DND-41 (cell line): Measurements from ENCODE around the gene NPTXR.

Source experiments
- ATAC-seq: fragments of 200-7000 bp; cut with Tn5 transposase; 3 replicates; pipeline ENCODE4 v1.9.1; 2021; ENCODE audit warnings: low read depth; ENCODE audit not compliant: insufficient read depth
- DNase-seq: peaks from one replicate; pipeline ENCODE4 v3.0.0-alpha.2; 2020
- H2AFZ ChIP-seq: 2 replicates; pipeline ENCODE4 v1.6.0; 2012; ENCODE audit warnings: low read depth, low read length
- H3K27ac ChIP-seq: 2 replicates; pipeline ENCODE4 v1.5.1; 2012; ENCODE audit warnings: low read length, inconsistent platforms
- H3K27me3 ChIP-seq: fragments of 200-600 bp; sonication (generic); 2 replicates; pipeline ENCODE4 v1.6.0; 2012; ENCODE audit warnings: low read length, mild to moderate bottlenecking, inconsistent platforms; ENCODE audit not compliant: insufficient read depth, poor library complexity
- H3K36me3 ChIP-seq: 2 replicates; pipeline ENCODE4 v1.5.1; 2012; ENCODE audit warnings: low read length, inconsistent platforms; ENCODE audit not compliant: insufficient read depth
- H3K4me1 ChIP-seq: 2 replicates; pipeline ENCODE4 v1.5.1; 2012; ENCODE audit warnings: mild to moderate bottlenecking, low read length; ENCODE audit not compliant: insufficient read depth
- H3K4me2 ChIP-seq: 2 replicates; pipeline ENCODE4 v1.6.0; 2012; ENCODE audit warnings: mild to moderate bottlenecking, moderate library complexity, low read length, inconsistent platforms; ENCODE audit not compliant: insufficient read depth
- H3K4me3 ChIP-seq, 2 experiments: fragments of 200-600 bp in 1 of 2; shearing (Covaris generic) in 1 of 2; 2 replicates each; pipeline ENCODE4 v1.5.1; 2012 to 2016; ENCODE audit warnings: inconsistent platforms in 2 of 2, low read length in 2 of 2, mild to moderate bottlenecking in 2 of 2, low read depth in 1 of 2, moderate library complexity in 1 of 2
- H3K79me2 ChIP-seq: 2 replicates; pipeline ENCODE4 v1.6.0; 2012; ENCODE audit warnings: low read length, inconsistent platforms; ENCODE audit not compliant: insufficient read depth
- H3K9ac ChIP-seq: 2 replicates; pipeline ENCODE4 v1.6.0; 2012; ENCODE audit warnings: low read depth, mild to moderate bottlenecking, inconsistent platforms, low read length, moderate library complexity
- H3K9me3 ChIP-seq: 2 replicates; pipeline ENCODE4 v1.5.1; 2012; ENCODE audit warnings: low read length, moderate library complexity, mild to moderate bottlenecking, inconsistent platforms; ENCODE audit not compliant: insufficient read depth, severe bottlenecking
- H4K20me1 ChIP-seq: 2 replicates; pipeline ENCODE4 v1.6.0; 2012; ENCODE audit warnings: low read length; ENCODE audit not compliant: insufficient read depth
- EZH2 ChIP-seq: IDR thresholded peaks from 3 replicates; pipeline ENCODE4 v1.6.1; 2012; ENCODE audit warnings: borderline replicate concordance, low read depth, mild to moderate bottlenecking, moderate library complexity, low read length, inconsistent platforms; ENCODE audit not compliant: severe bottlenecking
- TF ChIP-seq, protein P1 (sequence below): IDR thresholded peaks from 2 replicates; pipeline ENCODE4 v1.5.1; 2012; ENCODE audit warnings: borderline replicate concordance, low read length, moderate library complexity, mild to moderate bottlenecking; ENCODE audit not compliant: poor library complexity, severe bottlenecking; ENCODE audit errors: extremely low read depth

The NPTXR gene

DNA sequence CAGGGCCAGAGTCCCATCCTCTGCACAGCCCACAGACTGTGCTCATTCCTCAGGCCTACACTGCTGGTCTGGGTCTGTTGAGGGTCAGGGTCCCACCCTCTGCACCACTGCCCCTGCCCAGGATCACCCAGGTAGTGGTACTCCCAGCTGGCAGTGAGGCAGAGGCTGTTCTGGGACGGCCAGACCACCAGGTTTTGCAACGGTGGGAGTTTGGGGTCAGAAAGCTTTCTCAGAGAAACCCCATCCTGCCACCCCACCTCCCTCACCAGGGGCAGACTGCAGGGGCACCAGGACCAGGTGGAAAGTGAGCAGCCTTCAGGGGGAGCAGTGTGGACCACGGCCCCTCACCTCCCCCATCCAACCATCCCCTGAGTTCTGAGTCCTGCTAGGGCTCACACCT lies 10.8 kb downstream of the NPTXR start:
- Histone ChIP-seq H3K9me3 (no peaks in the 10 kb centered on the region), H3K27me3 (no peaks in the 10 kb centered on the region), H2AFZ (no peak overlapping the region), H4K20me1 (peaks cover 7% of the 10 kb centered on the region; the same call in 1 of the 2 replicates), H3K4me3 (no peak overlapping the region), H3K36me3 (no peaks in the 10 kb centered on the region), H3K4me1 (no peaks in the 10 kb centered on the region), H3K4me2 (no peak overlapping the region), H3K27ac (no peak overlapping the region), H3K9ac (no peak overlapping the region), H3K79me2 (no peaks in the 10 kb centered on the region)
- TF ChIP-seq EZH2, result no peak
- TF ChIP-seq, protein P1, sequence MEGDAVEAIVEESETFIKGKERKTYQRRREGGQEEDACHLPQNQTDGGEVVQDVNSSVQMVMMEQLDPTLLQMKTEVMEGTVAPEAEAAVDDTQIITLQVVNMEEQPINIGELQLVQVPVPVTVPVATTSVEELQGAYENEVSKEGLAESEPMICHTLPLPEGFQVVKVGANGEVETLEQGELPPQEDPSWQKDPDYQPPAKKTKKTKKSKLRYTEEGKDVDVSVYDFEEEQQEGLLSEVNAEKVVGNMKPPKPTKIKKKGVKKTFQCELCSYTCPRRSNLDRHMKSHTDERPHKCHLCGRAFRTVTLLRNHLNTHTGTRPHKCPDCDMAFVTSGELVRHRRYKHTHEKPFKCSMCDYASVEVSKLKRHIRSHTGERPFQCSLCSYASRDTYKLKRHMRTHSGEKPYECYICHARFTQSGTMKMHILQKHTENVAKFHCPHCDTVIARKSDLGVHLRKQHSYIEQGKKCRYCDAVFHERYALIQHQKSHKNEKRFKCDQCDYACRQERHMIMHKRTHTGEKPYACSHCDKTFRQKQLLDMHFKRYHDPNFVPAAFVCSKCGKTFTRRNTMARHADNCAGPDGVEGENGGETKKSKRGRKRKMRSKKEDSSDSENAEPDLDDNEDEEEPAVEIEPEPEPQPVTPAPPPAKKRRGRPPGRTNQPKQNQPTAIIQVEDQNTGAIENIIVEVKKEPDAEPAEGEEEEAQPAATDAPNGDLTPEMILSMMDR, result no peak
- ATAC-seq, result no peak
- DNase-seq, result no peak

DNA sequence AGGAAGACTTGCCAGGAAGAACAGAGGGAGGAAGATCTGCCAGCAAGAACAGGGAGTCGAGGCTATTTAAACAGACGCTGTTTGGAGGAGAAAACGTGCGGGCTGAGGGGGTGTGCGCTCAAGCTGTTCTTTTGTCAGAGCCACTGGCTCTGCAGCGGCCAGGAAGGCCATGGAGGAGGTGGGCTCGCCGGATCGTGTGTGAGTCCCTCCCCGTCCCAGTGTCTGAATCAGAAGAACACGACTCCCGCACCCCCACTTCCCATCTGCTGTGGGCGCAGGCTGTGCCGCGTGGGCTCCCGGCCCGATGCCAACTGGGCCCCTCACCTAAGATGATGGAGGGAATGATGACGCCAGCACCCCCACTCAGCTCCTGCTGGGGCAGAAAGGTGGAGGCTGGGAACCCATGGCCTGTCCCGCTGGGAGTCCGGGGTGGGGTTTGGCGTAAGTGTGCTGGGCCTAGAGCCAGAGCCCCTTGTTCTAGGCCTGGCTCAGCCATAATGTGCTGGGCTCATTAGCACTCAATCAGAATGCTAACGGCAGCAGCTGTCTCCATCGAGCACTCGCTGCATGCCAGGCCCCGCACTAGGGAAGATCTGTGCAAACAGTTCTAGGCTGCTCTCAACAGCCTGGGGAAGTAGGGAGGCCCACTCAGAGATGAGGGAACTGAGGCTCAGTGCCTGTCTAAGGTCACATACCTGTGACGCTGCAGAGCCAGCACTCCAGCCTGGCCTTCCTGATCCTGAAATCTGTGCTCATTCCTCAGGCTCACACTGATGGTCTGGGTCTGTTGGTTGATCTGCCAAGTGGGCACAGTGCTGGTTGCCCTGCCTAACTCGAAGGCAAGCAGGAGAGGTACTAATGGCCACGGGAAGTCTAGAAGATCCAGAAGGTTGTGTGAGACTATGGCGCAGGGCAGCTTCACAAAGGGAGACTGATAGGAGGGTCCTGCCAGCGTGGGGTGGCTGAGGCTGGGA lies 11.5 kb downstream of the NPTXR start:
- no peak for TF ChIP-seq EZH2
- TF ChIP-seq, protein P1, result no peak
- no peaks in the 10 kb centered on the region for H3K4me1 ChIP-seq
- no peaks in the 10 kb centered on the region for H3K9me3 ChIP-seq
- DNase-seq (no peak), ATAC-seq (no peak)
- no peaks in the 10 kb centered on the region for H3K27me3 ChIP-seq
- H3K9ac ChIP-seq, result no peak overlapping the region
- H3K36me3 ChIP-seq, result no peaks in the 10 kb centered on the region
- H2AFZ ChIP-seq, result no peak overlapping the region
- H3K4me3 ChIP-seq, result no peak overlapping the region
- no peak overlapping the region for H3K27ac ChIP-seq
- no peaks in the 10 kb centered on the region for H3K79me2 ChIP-seq
- peaks cover 10% of the 10 kb centered on the region; the same call in 1 of the 2 replicates for H4K20me1 ChIP-seq
- no peak overlapping the region for H3K4me2 ChIP-seq

DNA sequence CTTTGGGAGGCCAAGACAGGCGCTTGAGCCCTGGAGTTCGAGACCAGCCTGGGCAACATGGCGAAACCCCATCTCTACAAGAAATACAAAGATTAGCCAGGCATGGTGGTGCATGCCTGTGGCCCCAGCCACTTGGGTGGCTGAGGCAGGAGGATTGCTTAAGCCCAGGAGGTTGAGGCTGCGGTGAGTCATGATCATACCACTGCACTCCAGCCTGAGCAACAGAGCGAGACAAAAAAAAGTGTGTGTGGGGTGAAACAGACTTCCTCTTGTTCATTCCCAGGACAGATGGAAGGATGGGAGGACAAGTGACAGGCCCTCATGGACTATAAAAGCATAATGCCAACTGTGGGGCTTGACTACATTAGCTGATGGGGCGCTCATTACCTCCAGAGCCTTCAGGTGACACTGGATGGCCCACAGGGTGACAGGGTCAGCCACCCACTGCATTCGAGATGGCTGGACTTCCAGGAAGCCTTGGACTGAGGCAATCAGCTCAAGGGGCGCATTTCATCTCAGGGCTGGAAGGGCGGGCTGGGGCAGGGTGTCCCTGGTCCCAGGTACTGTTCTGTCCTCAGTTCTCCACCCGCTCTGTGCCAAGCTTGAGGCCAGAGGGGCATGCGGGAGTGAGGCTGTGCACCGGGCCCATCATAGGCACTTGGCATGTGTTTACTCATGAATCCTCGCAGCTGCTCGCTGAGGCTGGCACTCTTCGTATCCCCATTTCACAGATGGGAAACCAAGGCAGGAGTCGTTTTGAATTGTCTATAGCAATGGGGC lies 12.5 kb downstream of the NPTXR start:
- H3K4me2 ChIP-seq, result no peak overlapping the region
- DNase-seq, result no peak
- H3K9ac ChIP-seq, result no peak overlapping the region
- peaks cover 10% of the 10 kb centered on the region; the same call in 1 of the 2 replicates for H4K20me1 ChIP-seq
- H3K79me2 ChIP-seq, result no peaks in the 10 kb centered on the region
- no peaks in the 10 kb centered on the region for H3K9me3 ChIP-seq
- H3K36me3 ChIP-seq, result no peaks in the 10 kb centered on the region
- H3K4me3 ChIP-seq, result no peak overlapping the region
- TF ChIP-seq, protein P1, result no peak
- TF ChIP-seq EZH2, result no peak
- no peak overlapping the region for H2AFZ ChIP-seq
- no peaks in the 10 kb centered on the region for H3K27me3 ChIP-seq
- H3K4me1 ChIP-seq, result no peaks in the 10 kb centered on the region
- no peak overlapping the region for H3K27ac ChIP-seq
- ATAC-seq, result no peak
